ENCODE results near the gene DIAPH3. TPM values are rescaled to one million over a fixed set of nuclear protein-coding genes. Genes with fewer than 3 reads are reported as not detected.

DIAPH3 gene
- total RNA-seq, 2 donors from 2014 or later, result 0.27 to 2.4 TPM

DNA sequence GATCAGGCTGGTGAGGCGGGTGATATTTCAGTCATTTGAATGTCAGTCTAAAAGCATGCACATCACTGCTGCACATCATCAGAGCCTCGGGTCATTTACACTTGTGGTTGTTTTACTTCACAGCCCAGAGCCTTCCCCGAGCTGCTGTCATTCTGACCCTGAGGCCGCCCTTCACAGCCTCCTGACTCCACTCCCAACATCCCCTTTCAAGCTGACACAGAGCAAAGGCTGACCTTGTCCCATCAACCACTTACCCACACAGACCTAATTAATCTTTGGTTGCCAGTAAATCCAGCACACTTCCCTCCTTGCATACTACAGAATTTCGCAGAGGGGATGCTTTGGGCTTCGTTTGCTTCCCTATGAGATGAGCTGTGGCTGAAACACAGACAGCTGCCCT is 528.1 kb downstream of the DIAPH3 start:
- intact Hi-C loops (cut with DNase I), result no loop called here
- no peak for DNase-seq (ENCODE audit: low spot score)
- no peak overlapping the region for H3K27ac ChIP-seq
- H3K36me3 ChIP-seq, result no peaks in the 10 kb centered on the region
- H3K27me3 ChIP-seq (replicated peaks; ENCODE audit: insufficient read depth), result no peaks in the 10 kb centered on the region
- no peaks in the 10 kb centered on the region for H3K4me1 ChIP-seq (replicated peaks)
- no peaks in the 10 kb centered on the region for H3K9me3 ChIP-seq
- 64% methylated on average over 6 of the region's 6 CpGs for WGBS
- no peak overlapping the region for H3K4me3 ChIP-seq
- TF ChIP-seq POLR2AphosphoS5 (IDR thresholded peaks at IDR 0.05) (no peak), POLR2A (IDR thresholded peaks at IDR 0.05) (no peak)
- TF ChIP-seq, protein P1, sequence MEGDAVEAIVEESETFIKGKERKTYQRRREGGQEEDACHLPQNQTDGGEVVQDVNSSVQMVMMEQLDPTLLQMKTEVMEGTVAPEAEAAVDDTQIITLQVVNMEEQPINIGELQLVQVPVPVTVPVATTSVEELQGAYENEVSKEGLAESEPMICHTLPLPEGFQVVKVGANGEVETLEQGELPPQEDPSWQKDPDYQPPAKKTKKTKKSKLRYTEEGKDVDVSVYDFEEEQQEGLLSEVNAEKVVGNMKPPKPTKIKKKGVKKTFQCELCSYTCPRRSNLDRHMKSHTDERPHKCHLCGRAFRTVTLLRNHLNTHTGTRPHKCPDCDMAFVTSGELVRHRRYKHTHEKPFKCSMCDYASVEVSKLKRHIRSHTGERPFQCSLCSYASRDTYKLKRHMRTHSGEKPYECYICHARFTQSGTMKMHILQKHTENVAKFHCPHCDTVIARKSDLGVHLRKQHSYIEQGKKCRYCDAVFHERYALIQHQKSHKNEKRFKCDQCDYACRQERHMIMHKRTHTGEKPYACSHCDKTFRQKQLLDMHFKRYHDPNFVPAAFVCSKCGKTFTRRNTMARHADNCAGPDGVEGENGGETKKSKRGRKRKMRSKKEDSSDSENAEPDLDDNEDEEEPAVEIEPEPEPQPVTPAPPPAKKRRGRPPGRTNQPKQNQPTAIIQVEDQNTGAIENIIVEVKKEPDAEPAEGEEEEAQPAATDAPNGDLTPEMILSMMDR (IDR thresholded peaks at IDR 0.05), result no peak

DNA sequence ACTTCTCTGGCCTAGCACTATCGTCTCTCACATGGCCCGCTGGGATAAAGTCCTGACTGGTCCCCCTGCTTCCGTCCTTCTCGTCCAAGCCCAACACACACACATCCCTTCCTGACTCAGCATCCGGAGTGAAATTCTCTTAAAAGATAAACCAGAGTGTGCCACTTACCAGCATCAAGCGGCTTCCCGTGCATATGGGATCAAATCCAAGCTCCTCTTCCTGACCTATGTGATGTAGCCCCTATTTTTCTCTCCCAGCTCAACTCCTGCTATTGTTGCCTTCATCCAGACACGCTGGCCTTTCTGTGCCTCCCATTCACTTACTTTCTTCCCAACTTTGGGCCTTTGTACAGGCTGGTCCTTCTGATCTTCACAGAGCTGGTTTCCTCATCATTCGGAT is 530.4 kb downstream of the DIAPH3 start:
- TF ChIP-seq, protein P1 (IDR thresholded peaks at IDR 0.05), result no peak
- TF ChIP-seq POLR2AphosphoS5 (IDR thresholded peaks at IDR 0.05) (no peak), POLR2A (IDR thresholded peaks at IDR 0.05) (no peak)
- 90% methylated on average over 9 of the region's 9 CpGs for WGBS
- H3K9me3 ChIP-seq, result no peaks in the 10 kb centered on the region
- intact Hi-C loops (cut with DNase I), result no loop called here
- no peak overlapping the region for H3K4me3 ChIP-seq
- no peaks in the 10 kb centered on the region for H3K27me3 ChIP-seq (replicated peaks; ENCODE audit: insufficient read depth)
- DNase-seq (ENCODE audit: low spot score), result no peak
- no peaks in the 10 kb centered on the region for H3K4me1 ChIP-seq (replicated peaks)
- no peak overlapping the region for H3K27ac ChIP-seq
- H3K36me3 ChIP-seq, result no peaks in the 10 kb centered on the region

DNA sequence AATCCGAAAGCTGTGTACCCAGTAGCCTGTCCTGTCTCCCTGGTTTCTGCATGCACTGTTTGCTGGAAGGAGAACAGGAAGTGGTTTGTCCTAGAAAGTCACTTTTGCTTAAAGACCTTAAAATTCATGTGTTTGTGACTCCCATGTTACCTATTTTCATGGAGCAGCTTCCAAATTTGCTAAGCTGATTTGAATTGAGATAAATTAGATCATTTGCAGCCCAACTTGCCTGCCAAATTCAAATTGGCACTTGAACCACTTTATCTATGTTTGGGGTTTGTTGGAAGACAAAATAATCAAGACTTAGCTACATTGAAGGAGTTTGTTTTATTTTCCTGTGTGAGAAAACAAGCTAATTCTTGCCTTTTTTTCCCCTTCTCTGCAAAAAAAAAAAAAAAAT is 532.5 kb downstream of the DIAPH3 start:
- no peak overlapping the region for H3K27ac ChIP-seq
- no peak overlapping the region for H3K4me3 ChIP-seq
- TF ChIP-seq POLR2A (IDR thresholded peaks at IDR 0.05) (no peak), POLR2AphosphoS5 (IDR thresholded peaks at IDR 0.05) (no peak)
- TF ChIP-seq, protein P1 (IDR thresholded peaks at IDR 0.05), result no peak
- no peak for DNase-seq (ENCODE audit: low spot score)
- WGBS, result 25% methylated on average over 1 of the region's 1 CpG
- H3K9me3 ChIP-seq, result no peaks in the 10 kb centered on the region
- no peaks in the 10 kb centered on the region for H3K36me3 ChIP-seq
- no peaks in the 10 kb centered on the region for H3K4me1 ChIP-seq (replicated peaks)
- H3K27me3 ChIP-seq (replicated peaks; ENCODE audit: insufficient read depth), result no peaks in the 10 kb centered on the region
- intact Hi-C loops (cut with DNase I), result no loop called here

DNA sequence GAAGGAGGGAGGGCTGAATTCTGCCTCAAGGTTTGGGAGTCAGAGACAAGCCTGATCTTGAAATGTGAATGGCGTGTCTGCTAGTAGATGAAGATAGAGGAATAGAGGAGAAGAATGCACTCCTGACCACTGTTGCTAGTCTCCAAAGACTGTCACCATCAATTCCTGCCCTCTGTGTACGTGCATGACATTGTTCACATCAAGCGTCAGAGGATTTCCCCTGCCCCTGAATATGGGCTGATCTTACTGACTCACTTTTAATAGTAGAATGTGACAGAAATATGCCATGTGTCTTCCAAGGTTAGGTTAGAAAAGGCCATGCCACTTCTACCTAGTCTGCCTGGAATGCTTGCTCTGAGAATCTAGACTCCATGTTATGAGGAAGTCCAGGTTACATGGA is 538.6 kb downstream of the DIAPH3 start:
- intact Hi-C loops (cut with DNase I), result no loop called here
- Histone ChIP-seq H3K4me1 (replicated peaks) (no peaks in the 10 kb centered on the region), H3K9me3 (no peaks in the 10 kb centered on the region), H3K27me3 (replicated peaks; ENCODE audit: insufficient read depth) (no peaks in the 10 kb centered on the region), H3K4me3 (no peak overlapping the region), H3K27ac (no peak overlapping the region), H3K36me3 (no peaks in the 10 kb centered on the region)
- WGBS, result 91% methylated on average over 3 of the region's 3 CpGs
- TF ChIP-seq, protein P1 (IDR thresholded peaks at IDR 0.05), result no peak
- TF ChIP-seq POLR2A (IDR thresholded peaks at IDR 0.05) (no peak), POLR2AphosphoS5 (IDR thresholded peaks at IDR 0.05) (no peak)
- no peak for DNase-seq (ENCODE audit: low spot score)

DNA sequence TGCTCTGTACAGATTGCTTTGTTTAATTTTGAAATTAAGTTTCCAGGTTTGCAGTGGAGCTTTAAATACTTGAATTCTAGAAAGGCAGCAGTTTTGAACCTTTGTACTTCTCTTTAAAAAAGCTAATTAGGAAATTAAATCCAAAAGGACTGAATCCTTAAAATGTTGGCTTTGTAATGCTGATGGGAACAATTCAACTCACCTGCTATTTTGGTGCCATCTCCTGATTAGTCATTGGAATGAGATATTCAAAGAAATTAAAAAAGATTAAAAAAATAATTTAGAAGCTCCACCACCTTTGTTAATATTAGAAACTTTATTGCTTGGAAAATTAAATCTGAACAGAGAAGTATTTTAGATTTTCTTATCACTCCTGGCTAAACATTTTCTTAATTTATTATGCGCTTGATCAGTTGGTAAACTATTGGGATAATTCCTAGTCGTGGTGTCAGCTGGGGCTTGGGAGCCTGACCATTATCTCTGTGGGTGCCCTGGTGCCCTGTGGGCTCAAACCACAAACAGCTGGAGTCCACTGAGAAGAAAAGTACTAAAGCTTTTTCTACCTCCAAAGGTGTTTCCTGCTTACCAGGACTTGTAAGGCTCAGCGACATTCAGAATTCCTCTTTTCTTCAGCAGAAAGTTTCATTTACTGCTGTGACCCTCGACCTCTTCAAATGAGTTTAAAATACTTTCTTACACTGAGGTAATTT is 540.4 kb downstream of the DIAPH3 start:
- no peaks in the 10 kb centered on the region for H3K36me3 ChIP-seq
- H3K4me3 ChIP-seq, result no peak overlapping the region
- 59% methylated on average over 4 of the region's 4 CpGs for WGBS
- no peaks in the 10 kb centered on the region for H3K4me1 ChIP-seq (replicated peaks)
- no peaks in the 10 kb centered on the region for H3K9me3 ChIP-seq
- intact Hi-C loops (cut with DNase I), result no loop called here
- TF ChIP-seq POLR2A (IDR thresholded peaks at IDR 0.05) (no peak), POLR2AphosphoS5 (IDR thresholded peaks at IDR 0.05) (no peak)
- TF ChIP-seq, protein P1 (IDR thresholded peaks at IDR 0.05), result no peak
- H3K27me3 ChIP-seq (replicated peaks; ENCODE audit: insufficient read depth), result no peaks in the 10 kb centered on the region
- H3K27ac ChIP-seq, result no peak overlapping the region
- DNase-seq (ENCODE audit: low spot score), result no peak

All from prostate gland (tissue), 2 donors.